Thyroid gland (tissue), 4 donors: ENCODE results near the gene DMD.

Experiments
- CTCF ChIP-seq, 6 experiments: fragments of 200-600 bp in 3 of 6; fragments of 450-650 bp in 3 of 6; sonication (generic) in 3 of 6; IDR thresholded peaks; one replicate each; pipeline ENCODE4 v1.5.1; 2016 to 2019; ENCODE audit warnings: antibody characterized with exemption in 6 of 6, mild to moderate bottlenecking in 2 of 6, inconsistent platforms in 1 of 6, moderate library complexity in 1 of 6
- POLR2A ChIP-seq, 2 donors: fragments of 450-650 bp; IDR thresholded peaks; one replicate each; pipeline ENCODE4 v1.6.1; 2017; ENCODE audit warnings: antibody characterized with exemption in 2 of 2, mild to moderate bottlenecking in 2 of 2, moderate library complexity in 1 of 2

GRCh38 chrX:32896088-32896487 is 315.3 kb downstream of the DMD start:
- TF ChIP-seq POLR2A (IDR thresholded peaks at IDR 0.05): no peak
- no peak for TF ChIP-seq CTCF (IDR thresholded peaks at IDR 0.05)
